Hypothalamus (tissue), 51 donors: ENCODE data around the gene GRID1.

Experiments used
- DNase-seq, 51 donors: peaks; one replicate each; lab custom pipeline; 2025; lab: John Stamatoyannopoulos, UW

The GRID1 gene

DNA sequence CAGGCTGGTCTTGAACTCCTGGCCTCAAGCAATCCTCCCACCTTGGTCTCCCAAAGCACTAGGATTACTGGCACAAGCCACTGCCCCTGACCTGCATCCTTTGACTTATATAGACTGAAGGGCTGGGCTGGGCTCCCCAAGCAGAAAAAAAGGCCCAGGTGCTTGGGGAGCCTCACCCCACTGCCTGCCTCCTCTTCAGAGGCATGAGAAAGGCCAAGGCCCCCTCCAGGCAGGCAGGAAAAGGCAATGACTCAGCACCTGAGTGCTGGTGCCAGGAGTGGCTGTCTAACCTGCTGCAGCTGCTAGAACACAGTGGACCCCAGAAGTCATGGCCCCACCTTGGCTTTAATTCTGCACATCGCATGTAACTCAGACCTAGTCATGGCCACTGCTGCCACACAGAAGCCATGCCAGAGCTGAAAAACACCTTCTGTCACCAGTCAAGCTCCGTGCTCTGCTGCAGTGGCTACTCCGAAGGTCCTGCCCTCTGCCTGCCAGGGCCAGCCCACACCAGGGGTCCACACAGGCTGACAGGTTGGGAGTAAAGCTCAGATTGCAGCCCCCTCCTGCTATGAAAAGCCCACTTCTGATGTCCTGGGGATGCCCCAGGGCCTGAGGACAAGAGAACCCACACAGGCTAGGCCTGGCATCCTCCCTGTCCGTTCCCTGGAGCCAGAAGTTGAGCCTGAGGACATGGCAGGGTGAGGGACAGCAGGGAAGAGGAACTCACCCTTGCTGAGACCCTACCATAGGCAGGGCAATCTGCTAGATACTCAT, 48.5 kb downstream of the GRID1 start:
- DNase-seq, result no peak

DNA sequence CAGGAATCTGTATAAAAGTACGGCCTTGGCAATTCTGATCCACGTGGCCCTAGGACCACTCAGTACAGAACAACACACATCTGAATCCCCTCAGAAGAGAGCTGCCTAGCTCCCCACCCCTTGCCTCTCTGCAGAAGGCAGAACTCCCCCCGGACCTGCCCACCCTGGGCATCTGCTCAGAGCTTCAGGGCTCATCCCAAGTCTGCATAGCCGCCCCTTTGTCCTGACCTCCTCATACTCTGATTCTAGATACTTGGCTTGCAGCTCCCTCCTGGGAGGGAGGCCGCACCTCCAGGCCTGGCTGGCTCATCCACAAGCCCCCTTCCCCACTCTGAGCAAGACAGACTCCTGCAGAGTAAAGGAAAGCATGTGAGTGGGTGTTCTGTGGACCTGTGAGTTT, 49.6 kb downstream of the GRID1 start:
- no peak for DNase-seq

DNA sequence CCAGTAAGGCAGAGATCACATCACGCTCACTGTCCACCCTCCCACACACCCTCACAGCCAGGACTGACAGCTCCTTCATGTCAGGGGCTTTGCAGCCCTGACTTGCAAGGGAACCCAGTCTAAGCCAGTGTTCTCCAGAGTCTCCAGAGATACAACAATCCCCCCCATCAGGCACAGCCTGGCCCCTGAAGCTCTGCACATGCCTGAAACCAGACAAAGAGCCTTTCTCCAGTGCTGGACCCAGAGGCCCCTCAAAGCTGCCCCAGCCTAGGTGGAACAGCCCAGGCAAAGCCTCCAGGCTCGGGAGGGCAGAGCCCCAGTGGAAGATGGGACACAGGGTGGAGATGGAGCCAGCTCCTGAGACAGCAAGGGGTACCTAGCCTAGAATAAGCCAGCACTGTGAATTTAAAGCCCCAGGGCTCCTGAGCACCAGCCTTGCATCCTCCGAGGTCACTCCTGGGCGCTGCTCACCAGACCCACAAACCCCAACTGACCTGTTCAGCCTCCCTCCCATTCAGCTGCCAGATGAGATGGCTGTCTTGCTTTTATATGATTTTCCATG, 50.2 kb downstream of the GRID1 start:
- peak in 2 of 51 donors; percentile 5 to 15 for DNase-seq

DNA sequence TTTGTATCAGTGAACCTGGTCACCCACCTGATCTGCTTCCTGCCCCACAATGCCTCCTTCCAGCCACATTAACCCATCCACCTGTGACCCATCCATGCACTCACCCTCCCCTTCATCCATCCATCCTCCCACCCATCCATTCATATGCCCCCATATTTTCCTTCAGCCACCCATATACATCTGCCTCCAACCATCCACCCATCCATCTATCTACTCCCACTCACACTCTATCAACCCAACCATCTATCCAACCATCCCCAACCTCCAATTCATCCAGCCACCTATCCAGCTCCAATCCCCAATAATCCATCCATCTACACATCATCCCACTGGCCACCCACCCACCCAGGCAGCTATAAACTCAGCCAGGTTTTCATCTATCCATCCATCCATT, 51.0 kb downstream of the GRID1 start:
- DNase-seq, result no peak

DNA sequence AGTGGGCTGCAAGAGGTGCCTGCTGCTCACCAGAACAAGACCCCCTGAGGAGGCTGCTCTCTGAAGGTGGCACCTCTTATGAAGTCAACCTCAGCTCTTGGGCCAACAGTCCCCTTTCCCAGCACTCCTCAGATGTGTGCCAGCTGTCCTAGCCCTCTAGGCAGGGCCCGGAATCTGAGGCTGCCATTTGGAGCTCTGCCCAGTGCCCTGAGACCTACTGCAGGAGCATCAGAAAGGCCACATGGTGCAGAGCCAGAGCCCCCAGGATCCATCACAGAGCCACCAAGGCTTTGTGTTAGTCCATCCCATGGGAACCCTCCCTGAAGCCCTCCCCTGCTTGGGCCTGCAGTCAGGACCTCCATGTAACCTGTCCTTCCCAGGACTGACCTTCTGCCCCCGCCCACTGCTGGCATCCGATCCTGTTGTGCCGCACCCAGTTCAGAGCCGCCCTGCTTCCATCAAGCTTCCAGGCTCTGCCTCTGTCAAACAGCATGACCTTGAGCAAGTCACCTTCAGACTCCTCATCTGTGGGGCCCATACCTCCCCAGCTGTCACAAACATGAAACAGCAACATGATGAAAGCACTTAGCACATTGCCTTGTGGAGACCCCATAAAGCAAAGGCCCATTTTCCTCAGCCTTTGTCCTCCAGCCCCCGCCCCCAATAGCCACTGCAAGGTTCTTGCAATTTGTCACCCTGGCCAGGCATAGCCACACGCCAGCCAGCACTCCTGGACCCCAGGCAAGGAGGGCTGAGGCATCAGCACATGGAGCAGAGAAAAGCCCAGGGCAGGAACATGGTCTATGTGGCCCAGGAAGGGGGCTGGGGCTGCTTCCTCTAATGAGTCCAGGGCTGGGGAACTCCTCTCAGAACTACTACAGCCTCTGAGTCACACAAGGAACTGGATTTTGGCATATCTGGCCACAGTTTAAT, 51.7 kb downstream of the GRID1 start:
- DNase-seq, result no peak

DNA sequence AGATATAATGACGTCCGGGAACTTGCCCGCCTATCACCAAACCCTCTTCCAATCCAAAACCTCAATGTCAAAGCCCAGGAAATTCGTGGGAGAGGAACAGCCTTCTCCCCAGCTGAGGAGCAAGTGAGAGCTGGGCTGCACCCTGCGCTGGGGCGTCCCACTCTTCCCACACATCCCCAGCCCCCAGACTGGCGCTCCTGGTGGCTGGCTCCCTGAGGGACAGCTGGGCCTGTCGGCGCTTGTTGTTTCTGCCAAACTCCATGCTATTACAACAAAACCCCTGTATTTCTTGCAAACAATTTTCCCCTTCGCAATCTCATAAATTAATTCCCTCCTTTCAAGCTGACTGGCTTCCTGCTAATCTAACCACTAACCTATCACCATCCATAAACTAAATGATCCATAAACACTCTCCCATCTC, 53.0 kb downstream of the GRID1 start:
- peak in 21 of 51 donors; percentile 13 to 57 (median 36) for DNase-seq

DNA sequence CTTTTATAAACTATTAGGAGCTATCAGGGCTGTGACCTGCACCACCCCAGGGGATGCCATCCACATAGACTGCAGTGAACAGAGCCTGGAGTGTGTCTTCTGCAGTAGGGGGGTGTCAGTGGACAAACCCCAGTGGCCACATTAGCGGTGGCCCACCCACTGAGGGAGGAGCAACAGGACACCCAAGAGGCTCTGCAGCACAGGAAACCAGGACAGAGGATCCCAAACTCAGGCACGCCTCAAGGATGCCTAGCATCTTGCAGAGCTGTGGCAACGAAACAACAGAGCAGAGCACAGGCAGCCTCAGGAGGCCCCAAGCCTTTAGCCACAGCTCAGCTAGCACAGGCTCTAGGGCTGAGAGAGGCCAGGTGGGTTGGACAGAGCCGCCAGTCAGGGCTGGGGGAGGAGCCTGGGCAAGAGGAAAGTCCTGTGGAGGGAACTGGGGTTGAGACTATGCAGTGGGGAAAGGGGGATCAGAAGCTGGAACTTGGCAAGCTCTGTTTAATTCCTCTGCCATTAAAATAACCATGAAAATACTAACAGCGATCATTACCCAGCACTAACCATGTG, 53.8 kb downstream of the GRID1 start:
- peak in 3 of 51 donors; percentile 16 to 34 (median 27) for DNase-seq

DNA sequence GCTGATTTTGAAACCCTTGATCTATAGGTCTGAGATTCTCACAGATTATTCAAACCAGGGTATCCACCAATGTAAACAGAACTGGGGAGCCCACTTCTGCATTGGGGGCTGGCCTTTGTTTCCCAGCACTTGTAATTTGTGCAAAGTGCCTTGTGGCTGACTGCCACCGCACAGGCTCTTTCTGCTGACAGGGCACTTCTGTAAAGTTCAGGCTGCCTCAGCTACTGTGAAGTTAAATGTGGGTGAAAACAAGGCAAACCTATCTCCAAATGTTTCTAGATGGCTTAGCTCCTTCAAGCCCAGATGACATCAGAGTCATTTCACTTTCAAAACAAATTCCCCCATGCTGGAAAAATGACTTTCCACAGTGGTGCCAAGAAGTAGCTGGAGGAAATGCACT, 54.7 kb downstream of the GRID1 start:
- peak in 1 of 51 donors; percentile 14 for DNase-seq

DNA sequence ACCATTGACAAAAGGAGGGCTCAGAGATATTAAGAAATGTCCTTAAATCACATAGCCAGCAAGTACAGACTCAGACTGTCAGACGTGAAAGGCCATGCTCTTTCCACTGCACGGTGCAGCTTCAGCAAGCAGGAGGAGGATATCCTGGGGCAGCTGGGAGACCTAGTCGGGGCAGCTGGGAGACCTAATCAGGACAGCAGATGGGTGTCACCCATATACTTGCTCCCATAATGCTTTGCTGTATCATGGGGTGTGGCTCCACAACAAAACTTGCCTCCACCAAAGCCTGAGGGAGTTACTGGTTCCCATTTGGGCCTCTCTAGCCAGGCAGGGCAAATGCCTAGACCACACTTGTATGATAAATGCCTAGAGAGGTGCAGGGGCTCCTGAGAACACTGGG, 55.4 kb downstream of the GRID1 start:
- DNase-seq, result no peak

DNA sequence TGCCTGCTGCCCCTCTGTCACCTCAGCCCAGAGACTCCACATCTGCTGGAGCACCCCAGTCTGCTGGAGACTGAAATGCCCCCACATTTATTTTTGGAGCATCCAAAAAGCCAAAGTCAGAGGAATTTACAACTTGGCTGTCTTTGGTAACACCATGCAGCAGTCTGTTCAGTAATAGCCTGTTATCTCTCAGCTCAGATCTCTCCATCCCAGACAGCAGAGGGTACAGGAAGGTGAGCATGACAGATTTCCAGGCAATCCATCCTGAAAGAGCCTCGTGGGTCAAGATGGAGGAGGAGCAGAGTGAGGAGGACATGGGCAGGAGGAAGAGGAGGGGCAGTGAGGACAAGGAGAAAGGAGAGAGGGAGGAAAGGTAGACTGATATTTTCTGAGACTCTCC, 55.9 kb downstream of the GRID1 start:
- DNase-seq, result no peak

DNA sequence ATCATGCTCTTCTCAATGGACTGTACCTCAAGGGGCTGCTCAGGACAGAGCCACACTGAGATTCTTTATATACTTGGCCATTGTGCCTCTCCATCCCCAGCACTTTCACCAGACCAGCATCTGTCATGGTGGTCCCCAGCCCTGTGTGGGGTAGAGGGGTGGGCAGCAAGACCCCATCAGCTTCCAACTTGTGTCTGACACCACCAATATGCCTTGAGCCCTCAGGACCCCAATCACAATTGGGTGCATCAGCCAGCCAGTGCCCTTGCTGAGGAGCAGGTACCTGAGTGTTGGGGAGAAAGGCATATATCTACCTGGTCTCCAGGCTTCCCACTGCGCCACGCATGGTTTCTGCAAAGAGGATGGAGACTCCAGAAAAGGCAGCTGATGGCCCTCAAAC, 56.3 kb downstream of the GRID1 start:
- DNase-seq, result no peak

DNA sequence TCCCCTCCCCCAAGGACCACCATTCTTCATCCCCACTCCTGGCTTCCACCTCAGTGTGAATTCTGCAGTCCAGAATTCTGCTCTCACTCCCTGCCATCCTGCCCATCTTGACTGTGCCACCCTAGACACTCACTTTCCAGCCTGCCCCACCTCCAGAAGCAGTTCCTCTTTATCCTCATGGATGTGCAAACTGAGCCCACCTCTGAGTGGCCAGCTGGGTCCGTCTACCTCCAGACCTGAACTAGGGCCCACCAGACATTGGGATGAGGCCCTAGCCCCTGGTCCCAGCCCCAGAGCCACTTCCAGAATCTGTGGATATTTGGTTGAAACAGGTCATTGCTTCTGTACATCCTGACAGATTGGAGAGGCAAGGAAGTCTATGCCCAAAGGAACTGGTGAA, 58.5 kb downstream of the GRID1 start:
- DNase-seq, result no peak

DNA sequence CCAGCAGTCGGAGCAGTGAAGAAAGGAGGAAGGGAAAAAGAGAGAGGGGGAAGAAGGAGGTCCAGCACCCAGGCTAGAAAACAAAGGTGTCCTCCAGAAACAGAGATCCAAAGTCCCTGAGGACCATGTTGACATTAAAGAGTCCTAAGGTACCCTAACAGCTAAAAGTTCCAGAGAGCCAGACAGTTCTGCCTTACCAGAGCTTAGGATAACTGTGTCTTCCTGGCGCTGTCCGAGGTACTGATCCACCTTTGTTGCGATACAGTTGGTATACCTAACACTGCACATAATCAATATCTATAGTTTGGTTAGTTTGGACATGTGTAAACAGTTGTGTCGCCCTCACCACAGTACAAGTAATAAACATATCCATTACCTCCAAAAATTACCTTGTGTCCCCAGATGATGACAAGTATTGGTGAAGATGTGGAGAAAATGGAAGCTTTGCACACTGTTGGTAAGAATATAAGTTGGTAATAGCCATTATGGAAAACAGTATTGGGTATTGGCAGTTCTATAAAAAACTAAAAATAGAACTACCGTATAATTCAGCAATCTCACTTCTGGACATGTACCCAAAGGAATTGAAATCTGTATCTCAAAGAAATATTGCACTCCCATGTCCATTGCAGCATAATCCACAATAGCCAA, 59.8 kb downstream of the GRID1 start:
- DNase-seq, result no peak

DNA sequence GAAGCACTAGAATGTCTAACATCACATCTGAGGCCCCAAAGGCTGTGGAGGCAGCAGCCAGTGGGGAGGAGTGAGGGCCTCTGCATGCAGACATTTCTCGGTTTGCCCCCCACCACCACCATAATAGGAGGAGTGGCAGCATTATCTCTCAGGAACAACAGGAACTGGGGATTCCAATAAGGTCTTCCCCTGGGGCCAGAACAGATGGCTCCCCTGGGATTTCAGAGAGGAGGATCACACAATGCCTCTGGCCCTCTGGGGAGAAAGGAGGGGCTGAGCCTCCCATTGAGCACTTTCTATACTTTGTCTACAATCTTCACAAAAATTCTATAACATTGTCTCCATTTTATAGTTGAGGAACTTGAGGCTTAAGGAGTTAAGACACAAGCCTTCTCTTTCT, 61.1 kb downstream of the GRID1 start:
- DNase-seq, result no peak

DNA sequence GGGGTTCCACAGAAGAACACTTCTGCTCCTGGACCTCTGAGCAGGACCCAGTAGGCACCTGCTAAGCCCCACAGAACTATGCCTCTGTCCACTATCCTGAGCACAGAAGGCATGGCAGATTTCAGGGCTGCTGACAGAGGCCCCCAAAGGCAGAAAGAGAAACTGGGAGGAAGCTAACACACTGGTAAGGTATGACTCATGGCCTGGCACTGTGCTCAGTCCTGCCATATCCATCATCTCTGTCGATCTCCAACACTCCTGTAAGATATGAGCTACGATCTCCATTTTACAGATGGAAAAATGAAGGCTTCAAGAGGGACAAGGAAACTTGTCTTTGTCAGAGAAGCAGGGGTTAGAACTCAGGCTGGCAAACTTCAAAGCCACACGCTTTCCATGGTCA, 62.2 kb downstream of the GRID1 start:
- no peak for DNase-seq

DNA sequence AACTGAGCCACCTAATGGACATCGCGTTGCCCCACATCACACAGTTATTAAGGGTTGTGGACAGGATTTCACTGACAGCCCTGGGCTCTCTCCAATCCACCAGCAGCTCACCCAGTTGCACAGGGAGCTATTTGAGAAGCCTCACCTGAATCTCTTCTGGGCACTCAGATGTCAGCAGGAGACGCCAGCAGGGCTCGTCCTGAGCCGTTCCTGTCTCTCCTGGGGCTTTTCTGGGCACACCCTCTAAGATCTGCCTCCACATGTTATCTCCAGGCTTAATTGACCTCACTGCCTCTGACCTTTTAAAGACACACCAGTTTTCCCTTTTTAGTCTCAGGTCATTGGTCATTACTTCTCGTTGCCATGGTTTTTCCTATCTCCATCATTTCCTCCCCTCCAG, 63.0 kb downstream of the GRID1 start:
- no peak for DNase-seq

DNA sequence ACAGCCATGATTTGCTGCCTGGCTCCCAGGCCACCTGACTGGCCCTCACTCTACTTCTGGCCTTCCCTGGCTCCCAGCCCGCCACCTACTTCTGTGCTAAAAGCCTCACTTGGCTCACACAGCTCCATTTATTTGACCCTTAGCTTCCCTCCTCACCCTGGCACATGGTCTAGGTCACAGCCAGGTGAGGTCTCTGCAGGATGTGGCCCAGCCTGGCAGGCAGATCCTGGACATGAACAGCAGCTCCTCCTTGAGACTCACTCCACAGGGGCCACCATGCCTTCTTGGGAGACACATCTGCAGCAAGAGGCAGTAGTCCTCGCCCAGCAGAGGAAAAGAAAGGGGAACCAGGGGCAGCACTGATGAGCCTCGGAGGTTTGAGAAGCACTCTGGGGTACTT, 64.6 kb downstream of the GRID1 start:
- no peak for DNase-seq

DNA sequence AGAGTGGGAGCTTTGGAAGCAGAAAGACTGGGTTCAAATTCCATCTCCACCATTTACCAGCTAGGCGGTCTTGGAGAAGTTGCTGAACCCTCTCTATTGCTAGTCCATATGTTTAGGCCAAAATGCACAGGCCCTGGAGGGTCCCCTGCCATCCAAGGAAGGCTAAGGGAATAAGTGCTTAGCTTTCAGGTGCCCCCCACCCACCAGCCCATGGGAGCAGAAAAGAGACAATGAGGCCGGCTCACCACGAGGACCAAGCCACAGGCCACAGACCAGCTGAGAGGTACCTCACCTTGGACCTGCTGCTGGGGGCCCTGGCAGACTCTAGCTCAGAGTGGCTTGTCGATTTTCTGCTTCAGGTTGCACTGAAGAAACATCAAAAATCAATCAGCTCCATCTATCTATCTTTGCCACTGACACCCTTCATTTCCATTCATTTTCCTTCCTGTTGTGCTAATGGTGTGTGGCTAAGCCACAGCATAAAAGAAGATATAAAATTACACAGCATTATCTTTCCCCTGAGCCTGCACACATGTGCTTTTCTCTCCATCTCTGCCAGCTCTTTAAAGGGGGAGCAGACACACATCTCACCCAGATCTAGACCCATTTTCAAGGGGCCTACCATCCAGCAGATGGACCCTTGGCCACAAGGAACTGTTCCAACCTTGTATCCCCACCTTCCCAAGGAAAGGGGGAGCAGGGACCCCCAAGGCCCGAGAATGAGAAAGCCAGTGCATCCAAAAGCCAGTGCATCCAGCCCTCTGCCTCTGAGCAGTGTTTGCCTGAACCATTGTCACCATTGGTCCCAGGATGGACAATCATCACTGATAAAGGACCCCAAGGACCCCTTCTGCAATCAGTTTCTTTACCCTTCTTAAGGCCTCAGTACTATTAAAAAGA, 65.4 kb downstream of the GRID1 start:
- DNase-seq, result no peak

DNA sequence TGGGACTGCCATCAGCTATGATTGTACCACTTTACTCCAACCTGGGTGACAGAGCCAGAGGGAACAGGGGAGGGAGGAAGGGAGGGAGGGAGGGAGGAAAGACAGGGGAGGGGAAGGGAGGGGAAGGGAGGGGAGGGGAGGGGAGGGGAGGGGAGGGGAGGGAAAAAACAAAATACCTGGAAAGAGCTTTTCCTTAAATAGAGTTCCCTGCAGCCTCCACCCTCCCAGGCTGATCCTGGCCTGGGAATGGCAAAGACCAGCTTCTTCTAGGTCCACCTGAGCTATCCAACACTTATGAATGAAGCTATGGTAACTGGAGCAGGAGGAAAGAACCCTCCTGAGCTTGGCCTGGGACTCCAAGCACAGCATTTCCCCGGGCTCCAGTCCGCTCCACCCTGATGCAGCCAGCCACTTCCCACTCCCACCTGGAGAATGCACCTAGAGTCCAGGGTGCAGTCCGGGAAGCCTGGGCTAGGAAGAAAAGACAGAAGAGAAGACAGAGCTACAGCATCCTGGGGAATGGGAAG, 66.1 kb downstream of the GRID1 start:
- DNase-seq, result no peak
